ENCODE measurements around the gene UBR2.

UBR2 gene

GRCh38 chr6:42715871-42716270, 152.0 kb downstream of the UBR2 start:
- Histone ChIP-seq H3K4me3 (ENCODE audit: low read length, poor library complexity, severe bottlenecking) (no peak overlapping the region), H3K9me2 (replicated peaks; ENCODE audit: low read depth, low read length) (no peaks in the 10 kb centered on the region), H3K9ac (ENCODE audit: low read depth, low read length, poor library complexity, severe bottlenecking) (no peak overlapping the region), H3K27me3 (ENCODE audit: insufficient read depth, low read length, poor library complexity, severe bottlenecking) (no peaks in the 10 kb centered on the region), H3K4me2 (ENCODE audit: low read depth, low read length, poor library complexity, severe bottlenecking) (no peak overlapping the region), H3F3A (ENCODE audit: low read depth) (no peaks in the 10 kb centered on the region), H4K20me1 (ENCODE audit: insufficient read depth, low read length, poor library complexity, severe bottlenecking) (no peaks in the 10 kb centered on the region), H3K9me3 (ENCODE audit: insufficient read depth, low read depth, low read length) (no peaks in the 10 kb centered on the region), H2AFZ (ENCODE audit: low read length) (no peak overlapping the region), H3K4me1 (ENCODE audit: insufficient read depth, low read length, poor library complexity, severe bottlenecking) (no peaks in the 10 kb centered on the region), H3K79me2 (ENCODE audit: insufficient read depth, low read length) (no peaks in the 10 kb centered on the region), H3K36me3 (ENCODE audit: insufficient read depth, low read length) (no peaks in the 10 kb centered on the region)
- no peak for TF ChIP-seq CTCF (conservative IDR thresholded peaks at IDR 0.05; ENCODE audit: low read length)
- no peak for TF ChIP-seq EZH2phosphoT487 (IDR thresholded peaks at IDR 0.05; ENCODE audit: borderline replicate concordance)

GRCh38 chr6:42720739-42721138, 156.9 kb downstream of the UBR2 start:
- H3K4me1 ChIP-seq (ENCODE audit: insufficient read depth, low read length, poor library complexity, severe bottlenecking): no peaks in the 10 kb centered on the region
- no peaks in the 10 kb centered on the region for H4K20me1 ChIP-seq (ENCODE audit: insufficient read depth, low read length, poor library complexity, severe bottlenecking)
- H2AFZ ChIP-seq (ENCODE audit: low read length): no peak overlapping the region
- no peak overlapping the region for H3K4me2 ChIP-seq (ENCODE audit: low read depth, low read length, poor library complexity, severe bottlenecking)
- no peaks in the 10 kb centered on the region for H3K36me3 ChIP-seq (ENCODE audit: insufficient read depth, low read length)
- TF ChIP-seq CTCF (conservative IDR thresholded peaks at IDR 0.05; ENCODE audit: low read length) (no peak), EZH2phosphoT487 (IDR thresholded peaks at IDR 0.05; ENCODE audit: borderline replicate concordance) (no peak)
- H3K9me2 ChIP-seq (replicated peaks; ENCODE audit: low read depth, low read length): no peaks in the 10 kb centered on the region
- H3K27me3 ChIP-seq (ENCODE audit: insufficient read depth, low read length, poor library complexity, severe bottlenecking): no peaks in the 10 kb centered on the region
- H3K9ac ChIP-seq (ENCODE audit: low read depth, low read length, poor library complexity, severe bottlenecking): no peak overlapping the region
- no peaks in the 10 kb centered on the region for H3K9me3 ChIP-seq (ENCODE audit: insufficient read depth, low read depth, low read length)
- H3K4me3 ChIP-seq (ENCODE audit: low read length, poor library complexity, severe bottlenecking): no peak overlapping the region
- H3F3A ChIP-seq (ENCODE audit: low read depth): no peaks in the 10 kb centered on the region
- H3K79me2 ChIP-seq (ENCODE audit: insufficient read depth, low read length): no peaks in the 10 kb centered on the region

- no peak within 1 kb of the TSS for H3K4me3 ChIP-seq (ENCODE audit: low read length, poor library complexity, severe bottlenecking)
- no peaks in the 10 kb centered on the region for H3F3A ChIP-seq (ENCODE audit: low read depth)
- H3K9ac ChIP-seq (ENCODE audit: low read depth, low read length, poor library complexity, severe bottlenecking): no peak within 1 kb of the TSS
- TF ChIP-seq CTCF (conservative IDR thresholded peaks at IDR 0.05; ENCODE audit: low read length): no peak
- TF ChIP-seq EZH2phosphoT487 (IDR thresholded peaks at IDR 0.05; ENCODE audit: borderline replicate concordance): no peak
- no peak within 1 kb of the TSS for H3K4me2 ChIP-seq (ENCODE audit: low read depth, low read length, poor library complexity, severe bottlenecking)
- H3K79me2 ChIP-seq (ENCODE audit: insufficient read depth, low read length): no peaks in the 10 kb centered on the region
- H3K9me3 ChIP-seq (ENCODE audit: insufficient read depth, low read depth, low read length): no peaks in the 10 kb centered on the region
- H2AFZ ChIP-seq (ENCODE audit: low read length): no peak within 1 kb of the TSS; the same call in 1 of the 2 replicates
- no peaks in the 10 kb centered on the region for H3K27me3 ChIP-seq (ENCODE audit: insufficient read depth, low read length, poor library complexity, severe bottlenecking)
- no peaks in the 10 kb centered on the region for H3K36me3 ChIP-seq (ENCODE audit: insufficient read depth, low read length)
- no peaks in the 10 kb centered on the region for H3K9me2 ChIP-seq (replicated peaks; ENCODE audit: low read depth, low read length)
- H4K20me1 ChIP-seq (ENCODE audit: insufficient read depth, low read length, poor library complexity, severe bottlenecking): no peaks in the 10 kb centered on the region
- peaks cover 7% of the 10 kb centered on the region for H3K4me1 ChIP-seq (ENCODE audit: insufficient read depth, low read length, poor library complexity, severe bottlenecking)
These were observed 158.7 kb downstream of the UBR2 start, which contains the start of gene PRPH2 for GRCh38 chr6:42722497-42722896. TSS of gene PRPH2 (minus strand) at chr6:42722597. CDS start at chr6:42722334, 263 bp downstream.

Data from Loucy (cell line).